ENCODE results near the gene SAP25.
A peak's percentile ranks its signal among the peaks of the same experiment; 100 is the strongest.
"Not testable (repeated sequence)": the region's sequence is repeated elsewhere in the genome, so short reads cannot be mapped to it uniquely, and the experiment has no call there.

Gene SAP25

GRCh38 chr7:100556541-100556940, 17.2 kb downstream of the SAP25 start:
- DNase-seq, result peak; percentile 37

- DNase-seq, result no peak
Measured at GRCh38 chr7:100555701-100556100, 18.0 kb downstream of the SAP25 start.

GRCh38 chr7:100553032-100553431, 20.7 kb downstream of the SAP25 start:
- no peak for DNase-seq

GRCh38 chr7:100552532-100552931, 21.2 kb downstream of the SAP25 start:
- no peak for DNase-seq

- DNase-seq, result not testable (repeated sequence)
Measured at GRCh38 chr7:100548446-100548845, 25.3 kb downstream of the SAP25 start.

GRCh38 chr7:100547872-100548271, 25.8 kb downstream of the SAP25 start:
- DNase-seq, result no peak

- DNase-seq, result no peak
Measured at GRCh38 chr7:100546926-100547800, 26.5 kb downstream of the SAP25 start.

GRCh38 chr7:100546129-100546925, 27.4 kb downstream of the SAP25 start:
- no peak for DNase-seq

- DNase-seq, result peak; percentile 74
Measured at GRCh38 chr7:100545360-100546128, 28.2 kb downstream of the SAP25 start.

GRCh38 chr7:100544967-100545359, 28.7 kb downstream of the SAP25 start:
- no peak for DNase-seq

GRCh38 chr7:100544386-100544785, 29.3 kb downstream of the SAP25 start:
- DNase-seq, result no peak

GRCh38 chr7:100543586-100543985, 30.1 kb downstream of the SAP25 start:
- no peak for DNase-seq

- DNase-seq, result not testable (repeated sequence)
Measured at GRCh38 chr7:100541309-100541708, 32.4 kb downstream of the SAP25 start.

GRCh38 chr7:100540073-100540723, 33.5 kb downstream of the SAP25 start:
- no peak for DNase-seq

GRCh38 chr7:100539436-100540006, 34.2 kb downstream of the SAP25 start:
- peak; percentile 54 for DNase-seq

- peak; percentile 100 for DNase-seq
Measured at GRCh38 chr7:100538654-100539435, 34.9 kb downstream of the SAP25 start, which contains the start of gene AGFG2. Gene AGFG2 (plus strand): TSS chr7:100539203. CDS start chr7:100539347, 144 bp downstream.

GRCh38 chr7:100538348-100538653, 35.4 kb downstream of the SAP25 start:
- DNase-seq, result no peak

GRCh38 chr7:100536695-100537094, 37.0 kb downstream of the SAP25 start:
- DNase-seq, result not testable (repeated sequence)

GRCh38 chr7:100535982-100536381, 37.7 kb downstream of the SAP25 start:
- DNase-seq, result not testable (repeated sequence)

- no peak for DNase-seq
Measured at GRCh38 chr7:100532165-100533022, 41.3 kb downstream of the SAP25 start.
